ENCODE results near the gene PTPRK.

DNA sequence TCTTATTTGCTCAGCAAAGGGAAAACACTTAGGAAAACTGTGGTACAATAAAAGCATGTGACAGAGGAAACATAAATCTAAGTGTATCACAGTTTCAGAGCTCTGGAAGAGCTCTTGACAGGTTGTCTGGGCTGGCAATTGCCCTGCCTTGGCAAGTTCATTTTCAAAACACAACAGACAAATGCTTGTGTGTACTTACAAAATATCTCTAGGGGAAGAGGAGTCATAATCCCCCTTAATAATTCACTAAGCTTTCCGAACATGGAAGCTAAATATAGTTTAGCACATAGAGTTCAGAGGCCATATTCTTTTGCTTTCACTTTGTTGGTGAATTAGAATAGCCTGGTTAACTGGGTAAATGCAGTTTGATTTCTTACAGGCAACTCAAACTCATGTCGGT is 407.9 kb downstream of the PTPRK start:
- TF ChIP-seq, protein P1, sequence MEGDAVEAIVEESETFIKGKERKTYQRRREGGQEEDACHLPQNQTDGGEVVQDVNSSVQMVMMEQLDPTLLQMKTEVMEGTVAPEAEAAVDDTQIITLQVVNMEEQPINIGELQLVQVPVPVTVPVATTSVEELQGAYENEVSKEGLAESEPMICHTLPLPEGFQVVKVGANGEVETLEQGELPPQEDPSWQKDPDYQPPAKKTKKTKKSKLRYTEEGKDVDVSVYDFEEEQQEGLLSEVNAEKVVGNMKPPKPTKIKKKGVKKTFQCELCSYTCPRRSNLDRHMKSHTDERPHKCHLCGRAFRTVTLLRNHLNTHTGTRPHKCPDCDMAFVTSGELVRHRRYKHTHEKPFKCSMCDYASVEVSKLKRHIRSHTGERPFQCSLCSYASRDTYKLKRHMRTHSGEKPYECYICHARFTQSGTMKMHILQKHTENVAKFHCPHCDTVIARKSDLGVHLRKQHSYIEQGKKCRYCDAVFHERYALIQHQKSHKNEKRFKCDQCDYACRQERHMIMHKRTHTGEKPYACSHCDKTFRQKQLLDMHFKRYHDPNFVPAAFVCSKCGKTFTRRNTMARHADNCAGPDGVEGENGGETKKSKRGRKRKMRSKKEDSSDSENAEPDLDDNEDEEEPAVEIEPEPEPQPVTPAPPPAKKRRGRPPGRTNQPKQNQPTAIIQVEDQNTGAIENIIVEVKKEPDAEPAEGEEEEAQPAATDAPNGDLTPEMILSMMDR (conservative IDR thresholded peaks at IDR 0.05 in 1 of 2, IDR thresholded peaks at IDR 0.05 in 1 of 2; ENCODE audit: low read depth in 1 of 2, low read length in 2 of 2) = no peak
- TF ChIP-seq EZH2 (IDR thresholded peaks at IDR 0.05; ENCODE audit: low read length, missing control alignments) = no peak

Data from fibroblast of lung (primary cell).